NCI-H748 treated with DMSO at 0.1 percent for 48 hours (cell line): Measurements from ENCODE around the gene COL1A2.

Source experiments
- DNase-seq: peaks from one replicate; lab custom pipeline; 2025; lab: John Stamatoyannopoulos, UW

The COL1A2 gene

GRCh38 chr7:94394437-94395140 is at the start of gene COL1A2:
Gene COL1A2 (plus strand): TSS chr7:94394895. CDS start chr7:94395032, 137 bp downstream.
- no peak for DNase-seq

GRCh38 chr7:94345907-94346306 is 48.8 kb upstream of the COL1A2 start:
- no peak for DNase-seq

GRCh38 chr7:94348142-94348541 is 46.6 kb upstream of the COL1A2 start:
- DNase-seq, result no peak

GRCh38 chr7:94350734-94351133 is 44.0 kb upstream of the COL1A2 start:
- DNase-seq, result peak; percentile 81

- no peak for DNase-seq
These were observed 43.0 kb upstream of the COL1A2 start for GRCh38 chr7:94351703-94352102.

GRCh38 chr7:94352887-94353286 is 41.8 kb upstream of the COL1A2 start:
- DNase-seq, result no peak

GRCh38 chr7:94354953-94355352 is 39.7 kb upstream of the COL1A2 start:
- no peak for DNase-seq

GRCh38 chr7:94355454-94355853 is 39.2 kb upstream of the COL1A2 start:
- DNase-seq, result no peak

- no peak for DNase-seq
These were observed 37.6 kb upstream of the COL1A2 start for GRCh38 chr7:94357076-94357475.

- no peak for DNase-seq
These were observed 33.8 kb upstream of the COL1A2 start for GRCh38 chr7:94360926-94361325.

GRCh38 chr7:94362276-94362675 is 32.4 kb upstream of the COL1A2 start:
- DNase-seq, result no peak

GRCh38 chr7:94364816-94365215 is 29.9 kb upstream of the COL1A2 start:
- no peak for DNase-seq

GRCh38 chr7:94366163-94366562 is 28.5 kb upstream of the COL1A2 start:
- no peak for DNase-seq

GRCh38 chr7:94366832-94367231 is 27.9 kb upstream of the COL1A2 start:
- no peak for DNase-seq

GRCh38 chr7:94367949-94368348 is 26.7 kb upstream of the COL1A2 start:
- DNase-seq, result no peak

GRCh38 chr7:94368371-94368791 is 26.3 kb upstream of the COL1A2 start:
- no peak for DNase-seq

GRCh38 chr7:94374231-94374630 is 20.5 kb upstream of the COL1A2 start:
- DNase-seq, result no peak

- DNase-seq, result no peak
These were observed 19.8 kb upstream of the COL1A2 start for GRCh38 chr7:94374721-94375566.

- DNase-seq, result no peak
These were observed 19.0 kb upstream of the COL1A2 start for GRCh38 chr7:94375691-94376090.

- no peak for DNase-seq
These were observed 18.4 kb upstream of the COL1A2 start for GRCh38 chr7:94376281-94376680.

- DNase-seq, result no peak
These were observed 16.3 kb upstream of the COL1A2 start for GRCh38 chr7:94378356-94378755.

- no peak for DNase-seq
These were observed 14.4 kb upstream of the COL1A2 start for GRCh38 chr7:94380264-94380663.

GRCh38 chr7:94382132-94382531 is 12.6 kb upstream of the COL1A2 start:
- DNase-seq, result no peak
